HUDEP-2 (cell line): Measurements from ENCODE around the gene SPAG9.
A peak's percentile ranks its signal among the peaks of the same experiment; 100 is the strongest.

Experiments
- DNase-seq, 76 experiments: peaks; one replicate each; lab custom pipeline; 2025; ENCODE audit not compliant: unreplicated experiment in 76 of 76; lab: John Stamatoyannopoulos, UW

Gene SPAG9

GRCh38 chr17:51050291-51051033 lies 70.2 kb downstream of the SPAG9 start:
- no peak for DNase-seq

GRCh38 chr17:51046514-51047384 lies 73.9 kb downstream of the SPAG9 start:
- DNase-seq: peak in 3 of 76 experiments; percentile 7 to 23 (median 8)

- DNase-seq: no peak
These were observed 74.6 kb downstream of the SPAG9 start for GRCh38 chr17:51046046-51046445.

DNA sequence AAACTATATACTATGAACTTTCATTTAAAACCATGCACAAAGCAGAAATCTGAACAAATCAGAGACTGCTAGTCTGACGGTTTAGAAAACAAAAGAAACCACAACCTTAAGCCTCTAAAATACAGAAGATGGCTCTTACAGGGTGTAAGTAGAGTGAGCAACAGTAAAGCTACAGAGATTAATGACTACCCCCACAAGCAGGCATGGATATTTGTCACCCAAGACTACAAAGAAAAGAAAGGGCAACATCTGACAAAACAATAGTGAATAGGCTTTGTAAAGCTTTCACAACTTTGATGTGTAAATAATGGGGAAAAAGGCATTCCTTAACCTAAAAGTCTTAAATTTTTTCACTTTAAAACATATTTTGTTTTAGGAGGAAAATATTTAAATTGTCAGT lies 75.0 kb downstream of the SPAG9 start:
- DNase-seq: no peak

DNA sequence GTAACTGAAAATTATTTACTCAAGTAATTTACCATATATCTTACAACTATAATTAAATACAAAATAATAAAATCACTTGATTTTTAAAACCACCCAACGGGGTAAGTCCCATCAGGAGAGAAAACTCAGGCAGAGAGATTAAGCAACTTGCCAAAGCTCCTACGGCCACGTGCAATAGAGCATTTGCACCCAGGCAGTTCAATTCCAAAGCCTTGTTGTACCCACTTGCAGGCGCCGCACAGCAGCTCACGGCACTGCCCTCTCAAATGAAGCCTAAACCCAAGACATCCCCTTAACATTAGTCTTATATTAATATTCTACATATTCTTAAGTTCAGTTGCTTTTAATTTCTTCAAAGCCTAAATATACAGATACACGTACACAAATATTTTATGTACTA lies 75.7 kb downstream of the SPAG9 start:
- DNase-seq: no peak

GRCh38 chr17:51036084-51036483 lies 84.6 kb downstream of the SPAG9 start:
- no peak for DNase-seq

DNA sequence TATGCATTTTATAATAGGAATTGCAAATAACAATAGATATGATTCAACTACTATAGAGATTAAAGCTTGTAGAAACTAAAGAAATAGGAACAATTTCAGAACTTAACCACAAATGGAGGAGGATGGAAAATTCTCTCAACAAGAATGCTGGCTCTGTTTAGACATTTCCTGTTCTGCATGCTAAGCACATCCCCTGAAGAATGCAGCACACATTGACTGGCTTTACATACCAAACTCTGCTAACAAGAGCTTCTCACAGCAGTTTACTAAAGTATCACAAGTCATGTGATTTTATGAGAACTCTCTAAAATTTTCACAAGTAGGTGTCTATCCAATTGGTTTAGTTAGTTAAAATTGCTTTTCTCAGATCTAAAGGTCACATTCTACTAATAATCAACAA lies 85.2 kb downstream of the SPAG9 start:
- no peak for DNase-seq

- DNase-seq: no peak
These were observed 85.9 kb downstream of the SPAG9 start for GRCh38 chr17:51034800-51035199.

- no peak for DNase-seq
These were observed 87.8 kb downstream of the SPAG9 start for GRCh38 chr17:51032850-51033249.

GRCh38 chr17:51029568-51030463 lies 90.9 kb downstream of the SPAG9 start:
- no peak for DNase-seq

GRCh38 chr17:51029142-51029541 lies 91.5 kb downstream of the SPAG9 start:
- no peak for DNase-seq

- DNase-seq: no peak
These were observed 92.3 kb downstream of the SPAG9 start for GRCh38 chr17:51028176-51028863.

- no peak for DNase-seq
These were observed 102.1 kb downstream of the SPAG9 start for GRCh38 chr17:51018541-51018940.

- no peak for DNase-seq
These were observed 103.4 kb downstream of the SPAG9 start for GRCh38 chr17:51017270-51017669.

- no peak for DNase-seq
These were observed 104.6 kb downstream of the SPAG9 start for GRCh38 chr17:51016099-51016498.

DNA sequence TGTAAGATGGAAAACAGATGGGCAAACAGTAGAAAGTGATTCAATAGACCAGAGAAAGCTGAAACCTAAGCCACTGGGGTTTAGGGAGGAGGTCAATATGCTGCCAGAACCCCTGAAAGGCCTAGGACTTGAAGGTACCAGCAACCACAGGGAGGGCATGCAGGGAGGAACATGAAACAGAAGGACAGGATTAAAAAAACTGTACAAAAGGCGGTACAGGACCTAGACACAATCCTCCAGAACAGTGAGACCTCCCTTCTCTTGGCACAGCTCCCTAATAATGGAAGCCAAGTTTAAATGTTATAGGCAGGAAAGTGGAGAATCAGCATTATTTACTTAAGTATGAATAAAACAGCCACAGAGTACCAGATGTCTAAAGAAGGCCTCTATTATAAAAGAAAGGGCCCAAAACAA lies 105.5 kb downstream of the SPAG9 start:
- DNase-seq: no peak

- no peak for DNase-seq
These were observed 106.5 kb downstream of the SPAG9 start for GRCh38 chr17:51014129-51014528.

DNA sequence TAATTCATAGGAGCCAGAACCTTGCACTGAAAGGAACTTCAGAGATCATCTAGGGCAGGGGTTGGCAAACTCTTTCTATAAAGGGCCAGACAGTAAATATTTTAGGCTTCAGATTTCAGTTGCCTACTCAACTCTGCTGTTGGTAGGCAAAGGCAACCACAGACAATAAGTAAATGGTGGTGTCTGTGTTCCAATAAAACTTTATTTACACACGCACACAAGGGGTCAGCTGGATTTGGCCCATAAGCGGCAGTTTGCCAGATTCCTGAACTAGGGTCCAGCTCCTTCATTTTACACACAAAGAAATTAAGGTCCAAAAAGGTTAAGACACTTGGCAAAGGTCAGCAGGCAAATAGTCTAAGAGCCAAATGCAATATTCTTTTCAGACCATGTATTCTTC lies 107.3 kb downstream of the SPAG9 start:
- no peak for DNase-seq

GRCh38 chr17:51012538-51012937 lies 108.1 kb downstream of the SPAG9 start:
- no peak for DNase-seq

- DNase-seq: no peak
These were observed 110.4 kb downstream of the SPAG9 start for GRCh38 chr17:51010173-51010675.
